ENCODE measurements around the gene FSTL4. TPM values are rescaled to one million over a fixed set of nuclear protein-coding genes. Genes with fewer than 3 reads are reported as not detected.
A peak's percentile ranks its signal among the peaks of the same experiment; 100 is the strongest.

FSTL4 gene
- total RNA-seq, 2 donors from 2014 or later: not detected

DNA sequence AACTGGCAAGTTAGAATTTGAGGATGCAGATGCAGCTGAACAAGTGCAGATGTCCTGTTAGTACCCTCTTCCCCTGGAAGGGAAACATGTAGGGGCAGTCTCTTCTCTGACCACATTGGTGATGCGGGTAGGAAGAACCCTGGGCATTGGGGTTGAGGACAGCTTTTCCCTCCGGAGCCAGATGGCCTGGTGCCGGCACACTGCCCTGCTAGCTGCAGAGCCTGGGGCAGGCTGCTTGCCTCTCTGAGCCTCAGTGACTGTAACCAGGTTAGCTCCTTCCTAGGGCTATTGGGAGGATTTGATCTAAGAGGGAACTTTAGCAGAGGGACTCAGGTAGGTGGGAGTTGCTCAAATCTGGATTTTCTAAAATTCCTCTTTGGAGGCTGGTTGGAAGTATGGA is 412.1 kb downstream of the FSTL4 start:
- H3K27ac ChIP-seq: no peak overlapping the region
- TF ChIP-seq, protein P1, sequence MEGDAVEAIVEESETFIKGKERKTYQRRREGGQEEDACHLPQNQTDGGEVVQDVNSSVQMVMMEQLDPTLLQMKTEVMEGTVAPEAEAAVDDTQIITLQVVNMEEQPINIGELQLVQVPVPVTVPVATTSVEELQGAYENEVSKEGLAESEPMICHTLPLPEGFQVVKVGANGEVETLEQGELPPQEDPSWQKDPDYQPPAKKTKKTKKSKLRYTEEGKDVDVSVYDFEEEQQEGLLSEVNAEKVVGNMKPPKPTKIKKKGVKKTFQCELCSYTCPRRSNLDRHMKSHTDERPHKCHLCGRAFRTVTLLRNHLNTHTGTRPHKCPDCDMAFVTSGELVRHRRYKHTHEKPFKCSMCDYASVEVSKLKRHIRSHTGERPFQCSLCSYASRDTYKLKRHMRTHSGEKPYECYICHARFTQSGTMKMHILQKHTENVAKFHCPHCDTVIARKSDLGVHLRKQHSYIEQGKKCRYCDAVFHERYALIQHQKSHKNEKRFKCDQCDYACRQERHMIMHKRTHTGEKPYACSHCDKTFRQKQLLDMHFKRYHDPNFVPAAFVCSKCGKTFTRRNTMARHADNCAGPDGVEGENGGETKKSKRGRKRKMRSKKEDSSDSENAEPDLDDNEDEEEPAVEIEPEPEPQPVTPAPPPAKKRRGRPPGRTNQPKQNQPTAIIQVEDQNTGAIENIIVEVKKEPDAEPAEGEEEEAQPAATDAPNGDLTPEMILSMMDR (IDR thresholded peaks at IDR 0.05): no peak
- no peaks in the 10 kb centered on the region for H3K4me1 ChIP-seq
- H3K4me3 ChIP-seq: no peak overlapping the region
- H3K9me3 ChIP-seq: no peaks in the 10 kb centered on the region
- DNase-seq (ENCODE audit: low spot score): peak; percentile 30
- H3K36me3 ChIP-seq: no peaks in the 10 kb centered on the region
- H3K27me3 ChIP-seq: no peaks in the 10 kb centered on the region

DNA sequence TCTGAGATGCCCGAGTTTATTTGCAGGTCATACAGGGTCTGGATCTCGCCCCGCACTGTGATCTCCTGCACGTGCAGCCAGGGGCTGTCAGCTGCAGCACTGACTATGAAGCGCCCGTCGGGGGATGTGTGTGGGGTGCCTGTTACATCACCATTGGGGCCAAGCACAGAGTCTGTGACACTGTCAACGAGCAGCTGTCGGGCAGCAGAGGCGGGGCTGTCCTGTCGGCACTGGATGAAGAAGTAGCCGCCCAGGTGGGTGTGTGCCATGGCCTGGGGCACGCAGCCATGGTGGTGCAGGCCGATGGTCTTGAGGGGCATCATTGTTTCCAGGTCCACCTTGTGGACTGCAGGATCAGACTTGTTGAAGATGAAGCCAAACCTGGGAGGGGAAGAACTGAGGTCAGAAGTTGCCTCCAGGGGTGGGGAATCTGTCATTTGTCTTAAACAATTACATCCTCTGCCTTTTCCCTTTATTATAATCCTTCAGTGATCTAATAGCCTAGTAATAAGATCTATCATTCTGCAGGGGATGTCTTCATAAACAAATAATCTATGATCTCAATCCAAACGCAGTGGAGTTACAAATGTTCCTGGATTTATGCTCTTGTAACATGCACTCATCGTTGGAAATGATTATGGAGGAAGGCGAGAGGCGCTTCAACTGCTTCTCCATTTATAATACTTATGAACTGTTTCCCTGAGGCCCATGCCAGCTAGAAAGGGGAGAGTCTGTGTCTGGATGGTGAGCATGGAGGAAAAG is 412.7 kb downstream of the FSTL4 start:
- DNase-seq (ENCODE audit: low spot score): peak; percentile 2
- Histone ChIP-seq H3K27me3 (no peaks in the 10 kb centered on the region), H3K4me1 (no peaks in the 10 kb centered on the region), H3K27ac (no peak overlapping the region), H3K4me3 (no peak overlapping the region), H3K36me3 (no peaks in the 10 kb centered on the region), H3K9me3 (no peaks in the 10 kb centered on the region)
- TF ChIP-seq, protein P1 (IDR thresholded peaks at IDR 0.05): no peak

DNA sequence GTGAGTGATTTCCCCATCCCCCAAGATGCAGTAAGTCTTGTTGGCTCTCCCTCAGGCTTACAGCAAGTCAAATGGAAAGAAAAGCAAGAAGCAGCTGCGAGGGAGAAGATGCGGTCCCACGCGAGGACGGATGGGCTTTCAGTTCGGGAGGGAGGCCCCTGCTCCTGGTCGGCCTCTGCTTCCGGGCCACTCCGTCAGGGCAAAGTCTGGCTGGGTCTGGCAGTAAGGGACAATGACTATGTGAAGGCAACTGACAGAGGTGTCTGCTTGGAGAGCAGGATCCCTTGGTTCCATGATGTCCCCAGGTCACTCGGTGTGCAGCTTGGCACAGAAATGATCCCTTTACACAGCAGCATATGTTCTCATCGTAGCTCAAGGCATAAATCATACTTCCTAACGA is 413.8 kb downstream of the FSTL4 start:
- H3K27ac ChIP-seq: no peak overlapping the region
- H3K4me1 ChIP-seq: no peaks in the 10 kb centered on the region
- DNase-seq (ENCODE audit: low spot score): peak; percentile 42
- no peaks in the 10 kb centered on the region for H3K27me3 ChIP-seq
- no peaks in the 10 kb centered on the region for H3K9me3 ChIP-seq
- TF ChIP-seq, protein P1 (IDR thresholded peaks at IDR 0.05): no peak
- no peak overlapping the region for H3K4me3 ChIP-seq
- no peaks in the 10 kb centered on the region for H3K36me3 ChIP-seq

DNA sequence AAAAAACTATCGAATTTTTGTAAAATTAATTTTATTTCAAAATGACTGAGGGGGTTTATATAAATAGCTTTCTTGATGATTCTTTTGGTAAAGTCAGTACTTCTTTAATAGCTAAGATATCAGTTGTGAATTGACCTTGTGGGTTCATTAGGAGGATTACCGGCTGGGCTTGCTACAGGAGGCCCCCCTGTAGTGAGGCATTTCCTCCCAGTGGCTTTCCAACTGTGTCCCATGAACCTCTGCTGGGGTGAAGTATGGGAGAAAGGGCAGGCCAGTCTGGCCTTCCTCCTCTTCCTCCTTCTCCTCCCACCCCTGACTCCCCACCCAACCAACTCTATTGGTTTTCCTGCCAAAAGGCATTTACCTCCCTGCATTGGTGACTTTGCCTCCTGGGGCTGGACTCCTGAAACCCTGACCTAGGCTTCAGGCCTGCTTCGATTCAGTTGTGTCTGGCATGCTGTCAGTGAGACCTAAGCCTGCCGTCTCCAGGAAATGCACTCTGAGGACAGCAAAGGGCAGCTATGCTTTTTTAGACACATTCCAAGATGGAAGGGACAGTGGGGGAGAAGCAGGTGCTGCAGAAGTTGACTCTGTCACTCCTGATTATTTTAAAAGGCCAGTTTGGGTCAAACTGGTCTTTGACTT is 415.8 kb downstream of the FSTL4 start:
- no peaks in the 10 kb centered on the region for H3K36me3 ChIP-seq
- H3K4me1 ChIP-seq: no peaks in the 10 kb centered on the region
- no peak overlapping the region for H3K27ac ChIP-seq
- DNase-seq (ENCODE audit: low spot score): peak; percentile 11
- TF ChIP-seq, protein P1 (IDR thresholded peaks at IDR 0.05): no peak
- no peaks in the 10 kb centered on the region for H3K9me3 ChIP-seq
- no peak overlapping the region for H3K4me3 ChIP-seq
- no peaks in the 10 kb centered on the region for H3K27me3 ChIP-seq

DNA sequence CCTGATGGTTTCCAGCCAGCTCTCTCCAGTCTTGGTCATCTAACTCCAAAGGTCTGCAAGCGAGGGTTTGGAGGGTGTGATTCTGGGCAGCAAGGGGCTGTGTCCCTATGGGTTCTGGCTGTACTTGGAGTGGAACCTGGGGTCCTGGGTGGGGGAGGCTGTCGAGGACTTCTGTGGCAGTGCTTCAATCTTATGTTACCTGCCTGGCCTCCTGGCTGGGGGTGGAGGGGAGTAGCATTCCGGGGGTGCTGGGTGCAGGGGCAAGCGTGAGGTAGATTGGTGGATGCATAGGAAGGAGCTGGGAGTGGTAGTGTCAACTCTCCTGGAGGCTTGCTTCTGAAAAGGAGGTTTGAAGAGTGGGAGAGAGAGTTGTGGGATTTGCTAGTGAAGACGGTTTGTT is 417.1 kb downstream of the FSTL4 start:
- Histone ChIP-seq H3K27me3 (no peaks in the 10 kb centered on the region), H3K36me3 (no peaks in the 10 kb centered on the region), H3K9me3 (no peaks in the 10 kb centered on the region), H3K27ac (no peak overlapping the region), H3K4me3 (no peak overlapping the region), H3K4me1 (no peaks in the 10 kb centered on the region)
- DNase-seq (ENCODE audit: low spot score): peak; percentile 43
- TF ChIP-seq, protein P1 (IDR thresholded peaks at IDR 0.05): no peak
